OCI-LY3 (cell line): ENCODE measurements around the gene SF3A2.

Source experiments
- H2AFZ ChIP-seq: fragments of 200-600, 300-600 bp; shearing (Covaris generic); 2 replicates; pipeline ENCODE4 v1.6.0; 2014; ENCODE audit warnings: antibody characterized with exemption, low read depth, low read length
- H3K27ac ChIP-seq: fragments of 200-600, 300-600 bp; sonication (generic); 2 replicates; pipeline ENCODE4 v1.5.1; 2014; ENCODE audit warnings: mild to moderate bottlenecking, low read length, moderate library complexity, mixed read lengths
- H3K27me3 ChIP-seq: fragments of 200-600, 300-600 bp; sonication (generic); 2 replicates; pipeline ENCODE4 v1.6.1; 2014; ENCODE audit warnings: low read depth, low read length, mixed read lengths
- H3K36me3 ChIP-seq: fragments of 200-600, 300-600 bp; sonication (generic); replicated peaks from 2 replicates; pipeline ENCODE3; 2014; ENCODE audit warnings: low read depth, low read length, mixed read lengths
- H3K4me1 ChIP-seq: fragments of 300-600, 200-600 bp; sonication (generic); 2 replicates; pipeline ENCODE4 v1.6.1; 2014; ENCODE audit warnings: low read length, mixed read lengths
- H3K4me2 ChIP-seq: fragments of 200-600, 300-600 bp; sonication (generic); 2 replicates; pipeline ENCODE4 v1.6.1; 2014; ENCODE audit warnings: low read length, mixed read lengths
- H3K4me3 ChIP-seq: fragments of 300-600, 200-600 bp; sonication (generic); 2 replicates; pipeline ENCODE4 v1.5.1; 2014; ENCODE audit warnings: antibody characterized with exemption, mild to moderate bottlenecking, low read length, moderate library complexity
- H3K79me2 ChIP-seq: fragments of 300-600, 200-600 bp; shearing (Covaris generic); 2 replicates; pipeline ENCODE4 v1.6.1; 2014; ENCODE audit warnings: mild to moderate bottlenecking, low read length, mixed read lengths
- H3K9ac ChIP-seq: fragments of 300-600, 200-600 bp; shearing (Covaris generic); 2 replicates; pipeline ENCODE4 v1.6.0; 2014; ENCODE audit warnings: mild to moderate bottlenecking, low read length, moderate library complexity
- H3K9me3 ChIP-seq: fragments of 200-600, 300-600 bp; shearing (Covaris generic); 2 replicates; pipeline ENCODE4 v1.6.1; 2014; ENCODE audit warnings: low read length, mixed read lengths; ENCODE audit not compliant: insufficient read depth
- H4K20me1 ChIP-seq: fragments of 200-600, 300-600 bp; sonication (generic); 2 replicates; pipeline ENCODE4 v1.6.1; 2016; ENCODE audit warnings: low read length, mixed read lengths; ENCODE audit not compliant: insufficient read depth
- EZH2phosphoT487 ChIP-seq: fragments of 200-600 bp; shearing (Covaris generic); IDR thresholded peaks from 2 replicates; pipeline ENCODE4 v1.6.1; 2018; ENCODE audit warnings: antibody characterized with exemption, mixed run types, low read depth
- TF ChIP-seq, protein P1 (sequence below): fragments of 200-600, 300-600 bp; sonication (generic); IDR thresholded peaks from 2 replicates; pipeline ENCODE4 v1.5.1; 2014; ENCODE audit warnings: antibody characterized with exemption, low read length, low read depth

The SF3A2 gene

DNA sequence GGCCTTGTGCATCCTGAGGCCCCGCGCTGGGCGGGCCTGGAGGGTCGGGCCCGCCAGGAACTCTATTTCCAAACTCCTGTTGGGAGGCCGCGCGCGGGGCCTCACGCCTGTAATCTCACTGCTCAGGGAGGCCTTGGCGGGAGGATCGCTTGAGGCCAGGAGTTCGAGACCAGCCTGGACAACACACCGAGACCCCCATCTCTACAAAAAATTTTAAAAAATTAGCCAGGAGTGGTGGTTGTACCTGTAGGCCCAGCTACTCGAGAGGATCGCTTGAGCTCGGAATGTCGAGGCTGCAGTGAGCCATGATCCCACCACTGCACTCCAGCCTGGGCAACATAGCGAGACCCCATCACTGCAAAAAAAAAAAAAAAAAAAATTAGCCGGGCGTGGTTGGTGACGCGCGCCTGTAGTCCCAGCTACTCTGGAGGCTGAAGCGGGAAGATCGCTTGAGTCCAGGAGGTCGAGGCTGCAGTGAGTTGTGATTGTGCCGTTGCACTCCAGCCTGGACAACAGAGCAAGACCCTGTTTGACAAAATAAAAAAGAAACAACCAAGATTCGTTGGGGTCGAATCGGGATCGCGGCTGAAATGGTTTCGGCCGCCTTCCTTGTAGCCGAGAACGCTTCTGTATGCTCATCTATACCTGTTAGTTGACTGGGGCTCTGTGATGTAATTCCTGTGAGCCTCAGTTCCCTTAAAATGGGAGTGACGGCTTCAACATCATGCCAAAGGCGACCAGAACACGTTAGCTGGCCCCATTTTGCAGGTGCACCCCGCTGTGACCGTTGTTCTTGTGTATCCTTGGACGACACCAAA lies 636 bp downstream of the SF3A2 start:
- peak overlapping the region; percentile 72 for H3K4me2 ChIP-seq
- TF ChIP-seq EZH2phosphoT487 = no peak
- TF ChIP-seq, protein P1, sequence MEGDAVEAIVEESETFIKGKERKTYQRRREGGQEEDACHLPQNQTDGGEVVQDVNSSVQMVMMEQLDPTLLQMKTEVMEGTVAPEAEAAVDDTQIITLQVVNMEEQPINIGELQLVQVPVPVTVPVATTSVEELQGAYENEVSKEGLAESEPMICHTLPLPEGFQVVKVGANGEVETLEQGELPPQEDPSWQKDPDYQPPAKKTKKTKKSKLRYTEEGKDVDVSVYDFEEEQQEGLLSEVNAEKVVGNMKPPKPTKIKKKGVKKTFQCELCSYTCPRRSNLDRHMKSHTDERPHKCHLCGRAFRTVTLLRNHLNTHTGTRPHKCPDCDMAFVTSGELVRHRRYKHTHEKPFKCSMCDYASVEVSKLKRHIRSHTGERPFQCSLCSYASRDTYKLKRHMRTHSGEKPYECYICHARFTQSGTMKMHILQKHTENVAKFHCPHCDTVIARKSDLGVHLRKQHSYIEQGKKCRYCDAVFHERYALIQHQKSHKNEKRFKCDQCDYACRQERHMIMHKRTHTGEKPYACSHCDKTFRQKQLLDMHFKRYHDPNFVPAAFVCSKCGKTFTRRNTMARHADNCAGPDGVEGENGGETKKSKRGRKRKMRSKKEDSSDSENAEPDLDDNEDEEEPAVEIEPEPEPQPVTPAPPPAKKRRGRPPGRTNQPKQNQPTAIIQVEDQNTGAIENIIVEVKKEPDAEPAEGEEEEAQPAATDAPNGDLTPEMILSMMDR = no peak
- peaks cover 31% of the 10 kb centered on the region for H3K4me1 ChIP-seq
- peaks cover 93% of the 10 kb centered on the region for H3K79me2 ChIP-seq
- peaks cover 52% of the 10 kb centered on the region for H3K36me3 ChIP-seq
- peaks cover 50% of the 10 kb centered on the region for H4K20me1 ChIP-seq
- no peaks in the 10 kb centered on the region for H3K27me3 ChIP-seq
- H3K27ac ChIP-seq = peak overlapping the region; percentile 81
- no peak overlapping the region for H2AFZ ChIP-seq
- H3K4me3 ChIP-seq = peak overlapping the region; percentile 89
- H3K9me3 ChIP-seq = no peaks in the 10 kb centered on the region
- peak overlapping the region; percentile 93 for H3K9ac ChIP-seq

- peaks cover 95% of the 10 kb centered on the region for H3K79me2 ChIP-seq
- no peak overlapping the region for H2AFZ ChIP-seq
- H3K9me3 ChIP-seq = no peaks in the 10 kb centered on the region
- no peaks in the 10 kb centered on the region for H3K27me3 ChIP-seq
- peaks cover 56% of the 10 kb centered on the region for H4K20me1 ChIP-seq
- peak overlapping the region; percentile 89 for H3K4me3 ChIP-seq
- H3K4me1 ChIP-seq = peaks cover 31% of the 10 kb centered on the region
- no peak for TF ChIP-seq EZH2phosphoT487
- TF ChIP-seq, protein P1 = no peak
- peaks cover 52% of the 10 kb centered on the region for H3K36me3 ChIP-seq
- H3K27ac ChIP-seq = no peak overlapping the region
- peak overlapping the region; percentile 93; the same call in 1 of the 2 replicates for H3K9ac ChIP-seq
- H3K4me2 ChIP-seq = peak overlapping the region; percentile 72
These were observed 1.2 kb downstream of the SF3A2 start for GRCh38 chr19:2237869-2238153.

DNA sequence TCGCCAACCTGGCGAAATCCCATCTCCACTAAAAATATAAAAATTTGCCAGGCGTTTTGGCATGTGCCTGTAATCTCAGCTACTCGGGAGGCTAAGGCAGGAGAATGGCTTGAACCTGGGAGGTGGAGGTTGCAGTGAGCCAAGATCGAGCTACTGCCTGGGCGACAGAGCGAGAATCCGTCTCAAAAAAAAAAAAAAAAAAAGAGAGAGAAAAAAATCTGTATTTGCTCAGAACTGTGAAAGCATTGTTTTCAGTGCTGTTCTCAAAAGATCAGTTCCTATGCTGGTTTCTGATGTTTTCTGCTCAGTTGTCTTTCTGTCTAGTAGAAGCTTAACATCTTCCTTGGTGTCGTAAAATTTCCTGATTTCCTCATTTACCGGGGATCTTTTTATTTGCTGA lies 2.5 kb downstream of the SF3A2 start:
- peaks cover 90% of the 10 kb centered on the region for H3K79me2 ChIP-seq
- peaks cover 31% of the 10 kb centered on the region for H3K4me1 ChIP-seq
- H4K20me1 ChIP-seq = peaks cover 68% of the 10 kb centered on the region
- no peaks in the 10 kb centered on the region for H3K27me3 ChIP-seq
- no peaks in the 10 kb centered on the region for H3K9me3 ChIP-seq
- peak overlapping the region; percentile 72 for H3K4me2 ChIP-seq
- H3K27ac ChIP-seq = no peak overlapping the region
- TF ChIP-seq EZH2phosphoT487 = no peak
- TF ChIP-seq, protein P1 = no peak
- H2AFZ ChIP-seq = no peak overlapping the region
- H3K4me3 ChIP-seq = peak overlapping the region; percentile 89; the same call in 1 of the 2 replicates
- H3K36me3 ChIP-seq = peaks cover 53% of the 10 kb centered on the region
- H3K9ac ChIP-seq = 0 out of 2 replicates have a peak overlapping the region, but pooled peaks have one; percentile 4

GRCh38 chr19:2239771-2240770 lies 3.4 kb downstream of the SF3A2 start:
- Histone ChIP-seq H3K79me2 (peaks cover 84% of the 10 kb centered on the region), H3K9ac (0 out of 2 replicates have a peak overlapping the region, but pooled peaks have one; percentile 4), H4K20me1 (peaks cover 74% of the 10 kb centered on the region), H2AFZ (no peak overlapping the region), H3K9me3 (no peaks in the 10 kb centered on the region), H3K36me3 (peaks cover 62% of the 10 kb centered on the region), H3K27me3 (no peaks in the 10 kb centered on the region), H3K4me2 (peak overlapping the region; percentile 72), H3K27ac (no peak overlapping the region), H3K4me1 (peaks cover 27% of the 10 kb centered on the region), H3K4me3 (no peak overlapping the region)
- TF ChIP-seq, protein P1 = no peak
- TF ChIP-seq EZH2phosphoT487 = no peak
